ENCODE results near the gene CATSPERB. TPM values are rescaled to one million over a fixed set of nuclear protein-coding genes. Genes with fewer than 3 reads are reported as not detected.
"Not testable (repeated sequence)": the region's sequence is repeated elsewhere in the genome, so short reads cannot be mapped to it uniquely, and the experiment has no call there.

CATSPERB gene
- total RNA-seq, 1 donor, result under 0.01 TPM

DNA sequence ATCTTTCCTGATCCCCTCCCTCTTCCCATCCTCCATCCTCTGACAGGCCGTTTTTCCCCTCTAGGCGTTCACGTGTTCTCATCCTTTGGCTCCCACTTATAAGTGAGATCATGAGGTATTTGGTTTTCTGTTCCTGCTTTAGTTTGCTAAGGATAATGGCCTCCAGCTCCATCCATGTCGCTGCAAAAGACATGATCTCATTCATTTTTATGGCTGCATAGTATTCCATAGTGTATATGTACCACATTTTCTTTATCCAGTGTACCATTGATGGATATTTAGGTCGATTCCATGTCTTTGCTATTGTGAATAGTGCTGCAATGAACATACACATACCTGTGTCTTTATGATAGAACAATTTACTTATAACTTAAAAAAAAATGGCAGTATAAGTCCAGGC lies 197.8 kb downstream of the CATSPERB start:
- not testable (repeated sequence) for DNase-seq (ENCODE audit: low read depth in 2 of 3, low spot score in 2 of 3)

- DNase-seq (ENCODE audit: low read depth in 2 of 3, low spot score in 2 of 3), result no peak
Measured at GRCh38 chr14:91533623-91534022, 198.3 kb downstream of the CATSPERB start.

Small RNA genes lying within 50 kb of the gene (small RNA-seq; reads per million reads assigned to genes)
- gene AL133373.1, result not detected
- gene POLR3GP1, result not detected
- 0.61 reads per million for gene RF00012

Other genes with a start within 250 kb of the CATSPERB start
- 31.2 TPM for gene PPP4R3A, start 221.8 kb downstream of the CATSPERB start, total RNA-seq
- gene TC2N, start 135.4 kb upstream of the CATSPERB start, total RNA-seq, result 8.1 TPM
- gene FBLN5, start 215.6 kb upstream of the CATSPERB start, total RNA-seq, result 1.9 TPM

All from hematopoietic multipotent progenitor cell (in vitro differentiated cells).